Ectodermal cell (in vitro differentiated cells): ENCODE results near the gene SLC25A25.

Experiments used
- H3K27ac ChIP-seq: 2 replicates; pipeline ENCODE4 v1.7.0; 2013; ENCODE audit warnings: mild to moderate bottlenecking, low read depth, low read length; ENCODE audit not compliant: insufficient read depth, poor library complexity, severe bottlenecking
- H3K27me3 ChIP-seq: 2 replicates; pipeline ENCODE4 v1.7.0; 2013; ENCODE audit warnings: mild to moderate bottlenecking, low read length; ENCODE audit not compliant: insufficient read depth, control insufficient read depth, poor library complexity, severe bottlenecking
- H3K36me3 ChIP-seq: one replicate; pipeline ENCODE4 v1.7.0; 2013; ENCODE audit warnings: low read length; ENCODE audit not compliant: control insufficient read depth, insufficient read depth
- H3K4me1 ChIP-seq: one replicate; pipeline ENCODE4 v1.7.0; 2013; ENCODE audit warnings: low read length; ENCODE audit not compliant: control insufficient read depth, insufficient read depth
- H3K4me3 ChIP-seq: 2 replicates; pipeline ENCODE4 v1.7.0; 2013; ENCODE audit warnings: low read depth, low read length, control low read depth; ENCODE audit not compliant: insufficient read depth
- H3K9me3 ChIP-seq: 2 replicates; pipeline ENCODE4 v1.7.0; 2013; ENCODE audit warnings: mild to moderate bottlenecking, low read length, moderate library complexity; ENCODE audit not compliant: control insufficient read depth
- WGBS, 2 experiments: methylation state at CpG; one replicate each; pipeline ENCODE4 v1.1.7; 2013; ENCODE audit warnings: missing lambda C conversion rate in 2 of 2; 5-methylcytosine and 5-hydroxymethylcytosine counted together

Gene SLC25A25

DNA sequence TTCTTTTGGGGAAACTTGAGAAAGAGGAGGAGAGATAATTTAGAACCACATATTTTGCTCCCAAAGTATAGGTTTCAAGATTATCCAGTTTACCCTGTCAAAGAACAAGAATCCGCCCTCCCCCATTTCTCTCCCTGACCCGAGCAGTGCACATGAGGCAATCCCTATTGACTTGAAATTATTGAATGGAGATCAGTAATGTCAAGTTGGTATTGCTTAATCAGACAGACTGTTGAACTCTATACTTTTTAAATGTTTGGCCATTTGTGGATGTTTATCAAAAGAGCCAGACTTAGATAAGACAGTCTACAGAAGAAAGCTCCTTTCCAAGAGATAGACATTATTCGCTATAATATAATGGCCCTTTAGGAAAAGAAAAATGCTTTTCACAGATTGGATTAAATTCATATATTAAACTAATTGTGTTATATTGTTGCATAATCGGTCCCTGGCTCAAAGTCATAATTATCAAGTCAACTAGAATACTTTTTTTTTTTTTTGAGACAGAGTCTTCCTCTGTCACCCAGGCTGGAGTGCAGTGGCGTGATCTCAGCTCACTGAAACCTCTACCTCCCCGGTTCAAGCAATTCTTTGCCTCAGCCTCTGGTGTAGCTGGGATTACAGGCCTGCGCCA is 5.3 kb downstream of the SLC25A25 start:
- H3K9me3 ChIP-seq: no peaks in the 10 kb centered on the region
- no peaks in the 10 kb centered on the region for H3K27me3 ChIP-seq
- no peaks in the 10 kb centered on the region for H3K36me3 ChIP-seq
- H3K27ac ChIP-seq: no peak overlapping the region
- H3K4me3 ChIP-seq: no peak overlapping the region
- peaks cover 10% of the 10 kb centered on the region for H3K4me1 ChIP-seq
- 89 to 93% methylated on average over 7 of the region's 7 CpGs for WGBS, 2 experiments

DNA sequence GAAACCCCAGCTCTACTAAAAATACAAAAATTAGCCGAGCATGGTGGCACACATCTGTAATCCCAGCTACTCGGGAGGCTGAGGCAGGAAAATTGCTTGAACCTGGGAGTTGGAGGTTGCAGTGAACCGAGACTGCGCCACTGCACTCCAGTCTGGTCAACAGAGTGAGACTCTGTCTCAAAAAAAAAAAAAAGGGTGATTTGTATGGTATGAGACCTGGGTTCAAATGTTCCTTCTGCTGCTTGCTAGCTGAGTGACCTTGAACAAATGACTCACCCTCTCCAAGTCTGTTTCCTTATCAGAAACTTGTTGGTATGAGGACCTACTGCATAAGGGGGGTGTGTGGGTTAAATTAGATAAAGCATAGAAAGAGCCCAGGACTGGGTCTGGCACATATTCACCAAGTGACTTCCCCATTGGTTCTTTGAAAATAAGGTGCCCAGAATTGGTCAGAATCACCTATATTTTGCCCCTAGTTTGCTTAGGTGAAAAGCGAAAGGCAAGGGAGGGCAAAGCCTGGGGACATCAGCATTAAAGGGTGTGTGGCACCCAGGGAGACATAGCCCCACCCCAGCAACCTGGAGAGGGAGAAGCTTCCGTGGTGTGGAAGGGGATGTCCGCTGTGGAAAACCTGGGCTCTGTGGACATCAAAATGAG is 9.9 kb downstream of the SLC25A25 start:
- Histone ChIP-seq H3K27ac (no peak overlapping the region), H3K36me3 (no peaks in the 10 kb centered on the region), H3K27me3 (no peaks in the 10 kb centered on the region), H3K4me3 (no peak overlapping the region), H3K9me3 (no peaks in the 10 kb centered on the region), H3K4me1 (peaks cover 9% of the 10 kb centered on the region)
- WGBS, 2 experiments: 92 to 96% methylated on average over 7 of the region's 7 CpGs

DNA sequence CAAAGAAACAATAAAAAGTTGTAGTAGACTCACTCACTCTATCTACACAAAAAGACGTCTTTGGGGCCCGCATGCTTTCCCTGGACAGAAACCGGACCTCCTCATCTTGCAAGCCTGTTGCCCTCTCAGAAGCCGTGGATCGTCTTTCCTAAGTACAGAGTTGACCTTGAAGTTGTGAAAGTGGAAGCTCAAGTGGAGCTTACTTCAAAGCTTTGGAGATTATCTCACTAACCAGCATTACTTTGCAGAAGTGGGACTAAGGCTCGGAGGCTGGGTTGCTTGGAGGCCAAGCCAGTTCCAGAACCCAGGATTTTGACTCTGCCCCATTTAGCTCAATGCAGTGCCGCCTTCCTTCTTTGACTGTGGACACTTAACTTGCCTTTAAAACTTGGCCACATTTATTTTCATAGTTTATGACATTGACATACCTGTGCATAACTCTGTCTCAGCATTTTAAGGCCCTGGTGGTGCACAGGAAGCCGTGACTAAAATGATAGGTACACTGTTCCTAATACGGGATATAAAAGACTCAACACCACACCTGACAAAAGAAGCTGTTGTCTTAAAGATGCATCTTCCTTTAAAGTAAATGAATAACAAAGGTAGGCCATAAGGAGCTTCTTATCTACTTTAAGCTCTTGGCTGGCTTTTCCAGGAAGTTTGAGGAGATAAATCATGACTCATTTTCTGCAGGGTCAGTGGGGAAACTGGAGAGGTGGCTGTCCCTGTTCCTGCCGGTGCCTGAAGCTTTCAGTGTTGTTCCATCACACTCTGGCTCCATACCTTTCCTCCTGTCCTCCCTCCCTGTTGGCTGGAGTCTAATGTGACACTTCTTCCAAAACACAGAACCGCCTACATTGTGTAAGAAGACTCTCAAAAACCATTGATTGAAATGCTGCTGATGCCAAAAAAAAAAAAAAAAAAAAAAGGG is 10.7 kb downstream of the SLC25A25 start:
- no peak overlapping the region for H3K4me3 ChIP-seq
- H3K36me3 ChIP-seq: no peaks in the 10 kb centered on the region
- 91 to 95% methylated on average over 11 of the region's 11 CpGs for WGBS, 2 experiments
- peaks cover 9% of the 10 kb centered on the region for H3K4me1 ChIP-seq
- no peak overlapping the region for H3K27ac ChIP-seq
- no peaks in the 10 kb centered on the region for H3K27me3 ChIP-seq
- H3K9me3 ChIP-seq: no peaks in the 10 kb centered on the region

DNA sequence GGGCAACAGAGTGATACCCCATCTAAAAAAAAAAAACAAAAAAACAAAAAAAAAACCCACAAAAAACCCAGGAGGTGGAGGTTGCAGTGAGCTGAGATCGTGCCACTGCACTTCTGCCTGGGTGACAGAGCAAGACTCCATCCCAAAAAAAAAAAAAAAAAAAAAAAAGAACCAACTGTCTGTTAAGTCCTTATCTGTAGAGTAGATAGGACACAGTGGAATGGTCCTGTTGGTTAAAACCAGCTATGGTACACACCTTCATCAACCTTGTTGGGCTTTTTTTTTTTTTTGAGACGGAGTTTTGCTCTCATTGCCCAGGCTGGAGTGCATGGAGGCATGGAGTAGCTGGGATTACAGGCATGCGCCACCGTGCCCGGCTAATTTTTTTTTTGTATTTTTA is 12.2 kb downstream of the SLC25A25 start:
- no peak overlapping the region for H3K27ac ChIP-seq
- 90 to 98% methylated on average over 3 to 5 of the region's 5 CpGs for WGBS, 2 experiments
- H3K9me3 ChIP-seq: no peaks in the 10 kb centered on the region
- no peak overlapping the region for H3K4me3 ChIP-seq
- peaks cover 9% of the 10 kb centered on the region for H3K4me1 ChIP-seq
- no peaks in the 10 kb centered on the region for H3K27me3 ChIP-seq
- H3K36me3 ChIP-seq: no peaks in the 10 kb centered on the region

DNA sequence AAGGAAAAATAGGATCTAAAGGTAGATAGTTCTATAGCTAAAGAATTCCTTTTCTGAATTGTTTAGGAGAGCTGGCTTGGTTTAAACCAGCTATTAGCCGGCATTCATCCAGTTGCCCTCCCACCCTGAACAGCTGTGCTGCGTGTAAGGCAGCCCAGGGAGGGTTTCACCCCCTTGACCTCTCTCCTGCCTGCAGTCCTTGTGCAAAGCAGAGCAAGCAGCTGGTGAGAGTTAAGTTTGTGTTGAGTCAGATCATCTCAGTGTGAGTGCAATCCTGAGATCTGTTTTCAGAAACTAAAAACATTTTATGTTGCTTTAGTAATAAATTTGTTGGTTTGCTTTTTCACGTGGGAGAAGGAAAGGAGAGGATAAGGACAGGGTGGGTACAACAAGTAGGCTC is 13.0 kb downstream of the SLC25A25 start:
- Histone ChIP-seq H3K9me3 (no peaks in the 10 kb centered on the region), H3K27me3 (no peaks in the 10 kb centered on the region), H3K4me3 (no peak overlapping the region), H3K36me3 (no peaks in the 10 kb centered on the region), H3K4me1 (peaks cover 9% of the 10 kb centered on the region), H3K27ac (peak overlapping the region; percentile 20)
- 39 to 41% methylated on average over 3 of the region's 3 CpGs for WGBS, 2 experiments

DNA sequence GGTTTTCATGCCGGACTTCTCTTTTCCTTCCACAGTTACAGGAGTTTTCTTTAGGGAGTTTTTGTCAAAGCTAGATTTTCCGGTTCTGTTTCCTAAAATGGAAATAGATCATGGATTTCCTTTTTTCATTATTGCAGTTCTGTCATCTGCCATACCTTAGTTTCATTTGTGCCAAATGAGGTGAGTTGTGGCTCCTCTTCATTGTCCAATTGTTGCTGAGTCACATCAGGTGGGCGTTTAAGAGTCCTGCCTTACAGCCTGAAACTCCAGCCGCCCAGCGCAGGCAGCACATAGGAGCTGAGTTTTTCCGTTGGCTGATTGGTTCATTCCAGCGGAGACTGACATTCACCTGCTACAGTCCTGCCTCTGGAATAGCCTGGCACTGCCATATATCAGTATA is 14.1 kb downstream of the SLC25A25 start:
- H3K27me3 ChIP-seq: no peaks in the 10 kb centered on the region
- H3K9me3 ChIP-seq: no peaks in the 10 kb centered on the region
- H3K27ac ChIP-seq: no peak overlapping the region
- H3K4me1 ChIP-seq: peaks cover 9% of the 10 kb centered on the region
- no peaks in the 10 kb centered on the region for H3K36me3 ChIP-seq
- 83 to 84% methylated on average over 7 of the region's 7 CpGs for WGBS, 2 experiments
- H3K4me3 ChIP-seq: no peak overlapping the region

DNA sequence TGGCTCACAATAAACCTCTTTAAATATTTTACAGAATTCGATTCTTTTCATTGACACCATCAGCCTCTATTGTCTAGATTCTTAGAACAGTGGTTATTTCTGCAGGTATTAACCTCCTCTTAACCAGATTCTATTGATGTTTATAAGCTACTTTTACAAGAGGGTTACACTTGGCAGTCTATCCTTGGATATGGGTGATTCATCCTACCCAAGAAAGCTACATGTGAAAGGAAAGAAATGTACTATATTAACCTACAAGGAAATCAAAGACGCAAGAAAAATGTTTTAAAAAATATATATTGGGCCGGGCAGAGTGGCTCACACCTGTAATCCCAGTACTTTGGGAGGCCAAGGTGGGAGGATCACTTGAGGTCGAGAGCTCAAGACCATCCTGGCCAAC is 16.7 kb downstream of the SLC25A25 start:
- no peaks in the 10 kb centered on the region for H3K27me3 ChIP-seq
- no peaks in the 10 kb centered on the region for H3K9me3 ChIP-seq
- H3K36me3 ChIP-seq: no peaks in the 10 kb centered on the region
- H3K4me1 ChIP-seq: peaks cover 9% of the 10 kb centered on the region
- 94 to 99% methylated on average over 4 of the region's 4 CpGs for WGBS, 2 experiments
- H3K4me3 ChIP-seq: no peak overlapping the region
- H3K27ac ChIP-seq: no peak overlapping the region

DNA sequence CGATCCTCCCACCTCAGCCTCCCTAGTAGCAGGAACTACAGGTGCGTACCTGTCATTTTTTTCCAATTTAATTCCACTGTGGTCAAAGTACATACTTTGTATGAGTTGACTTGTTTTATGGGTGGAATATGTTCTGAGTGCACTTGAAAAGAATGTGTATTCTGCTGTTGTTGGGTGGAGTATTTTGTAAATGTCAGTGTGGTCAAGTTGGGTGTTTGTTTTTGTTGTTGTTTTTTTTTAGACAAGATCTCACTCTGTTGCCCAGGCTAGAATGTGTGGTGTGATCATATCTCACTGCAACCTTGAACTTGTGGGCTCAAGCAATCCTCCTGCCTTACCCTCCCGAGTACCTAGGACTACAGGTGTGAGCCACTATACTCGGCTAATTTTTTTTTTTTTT is 17.9 kb downstream of the SLC25A25 start:
- Histone ChIP-seq H3K27ac (no peak overlapping the region), H3K27me3 (no peaks in the 10 kb centered on the region), H3K9me3 (no peaks in the 10 kb centered on the region), H3K36me3 (no peaks in the 10 kb centered on the region), H3K4me1 (peaks cover 9% of the 10 kb centered on the region), H3K4me3 (no peak overlapping the region)
- 73 to 91% methylated on average over 4 of the region's 4 CpGs for WGBS, 2 experiments

DNA sequence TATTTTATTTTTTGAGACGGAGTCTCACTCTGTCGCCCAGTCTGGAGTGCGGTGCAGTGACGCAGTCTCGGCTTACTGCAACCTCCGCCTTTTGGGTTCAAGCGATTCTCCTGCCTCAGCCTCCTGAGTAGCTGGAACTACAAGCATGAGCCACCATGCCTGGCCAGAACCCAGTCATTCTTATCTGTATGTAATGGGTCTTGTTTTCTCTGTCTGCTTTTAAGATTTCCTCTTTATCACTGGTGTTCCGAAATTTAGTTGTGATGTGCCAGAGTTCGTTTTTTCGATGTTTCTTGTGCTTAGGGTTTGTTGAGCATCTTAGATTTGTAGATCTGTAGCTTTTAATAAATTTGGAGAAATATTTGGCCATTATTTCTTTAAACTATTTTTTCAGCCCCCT is 19.2 kb downstream of the SLC25A25 start:
- no peaks in the 10 kb centered on the region for H3K27me3 ChIP-seq
- no peaks in the 10 kb centered on the region for H3K4me1 ChIP-seq
- H3K27ac ChIP-seq: no peak overlapping the region
- WGBS, 2 experiments: 94% methylated on average over 10 of the region's 10 CpGs
- no peak overlapping the region for H3K4me3 ChIP-seq
- H3K36me3 ChIP-seq: no peaks in the 10 kb centered on the region
- H3K9me3 ChIP-seq: no peaks in the 10 kb centered on the region

DNA sequence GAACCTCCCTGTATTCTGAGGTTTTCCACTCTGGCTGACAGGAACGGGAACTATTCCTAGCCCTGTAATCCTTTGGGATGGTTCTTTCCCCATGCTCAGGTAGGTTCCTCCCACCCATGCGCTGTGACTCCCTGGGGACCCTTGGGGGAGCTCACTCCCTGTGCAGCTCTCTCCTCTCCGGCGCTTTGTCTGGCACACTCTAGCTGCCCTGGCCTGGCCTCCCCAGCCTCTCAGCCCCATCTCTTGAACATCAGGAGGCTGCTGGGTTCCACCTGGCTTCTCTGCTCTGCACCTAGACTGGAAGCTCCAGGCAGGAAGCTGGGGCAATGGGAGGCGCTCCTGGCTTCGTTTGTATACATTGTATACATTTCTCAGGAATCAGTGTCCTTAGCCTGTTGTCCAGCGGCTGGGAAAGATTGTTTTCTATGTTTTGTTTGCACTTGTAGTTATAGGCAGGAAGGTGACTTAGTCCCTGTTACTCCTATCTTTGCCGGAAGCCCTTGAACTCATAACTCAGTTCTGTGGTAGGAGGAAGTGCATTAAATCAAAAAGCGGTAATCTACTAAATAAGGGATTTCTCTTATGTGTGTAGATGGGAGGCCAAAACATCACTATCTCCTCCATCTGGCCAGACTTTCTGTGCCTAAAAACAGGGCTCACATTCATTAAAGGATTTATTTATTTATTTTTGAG is 20.4 kb downstream of the SLC25A25 start:
- WGBS, 2 experiments: 84 to 85% methylated on average over 8 to 9 of the region's 9 CpGs

More for the DNA sequence above, 20.4 kb downstream of the SLC25A25 start:
- H3K9me3 ChIP-seq: no peaks in the 10 kb centered on the region
- no peaks in the 10 kb centered on the region for H3K27me3 ChIP-seq
- H3K27ac ChIP-seq: no peak overlapping the region
- no peaks in the 10 kb centered on the region for H3K4me1 ChIP-seq
- H3K4me3 ChIP-seq: no peak overlapping the region
- H3K36me3 ChIP-seq: no peaks in the 10 kb centered on the region
